Uterus (tissue), 2 donors: ENCODE measurements around the gene MT1B.

Experiments used
- POLR2A ChIP-seq, 2 donors: fragments of 450-650 bp; IDR thresholded peaks; one replicate each; pipeline ENCODE4 v1.6.1; 2016; ENCODE audit warnings: antibody characterized with exemption in 2 of 2, mild to moderate bottlenecking in 1 of 2, moderate library complexity in 1 of 2
- TF ChIP-seq, protein P1 (sequence below), 4 experiments: fragments of 200-600 bp in 2 of 4; fragments of 450-650 bp in 2 of 4; sonication (generic) in 2 of 4; IDR thresholded peaks; one replicate each; pipeline ENCODE4 v1.5.1; 2016 to 2019; ENCODE audit warnings: antibody characterized with exemption in 4 of 4, mild to moderate bottlenecking in 2 of 4, moderate library complexity in 1 of 4

GRCh38 chr16:56615353-56615752, 36.3 kb upstream of the MT1B start:
- TF ChIP-seq, protein P1, sequence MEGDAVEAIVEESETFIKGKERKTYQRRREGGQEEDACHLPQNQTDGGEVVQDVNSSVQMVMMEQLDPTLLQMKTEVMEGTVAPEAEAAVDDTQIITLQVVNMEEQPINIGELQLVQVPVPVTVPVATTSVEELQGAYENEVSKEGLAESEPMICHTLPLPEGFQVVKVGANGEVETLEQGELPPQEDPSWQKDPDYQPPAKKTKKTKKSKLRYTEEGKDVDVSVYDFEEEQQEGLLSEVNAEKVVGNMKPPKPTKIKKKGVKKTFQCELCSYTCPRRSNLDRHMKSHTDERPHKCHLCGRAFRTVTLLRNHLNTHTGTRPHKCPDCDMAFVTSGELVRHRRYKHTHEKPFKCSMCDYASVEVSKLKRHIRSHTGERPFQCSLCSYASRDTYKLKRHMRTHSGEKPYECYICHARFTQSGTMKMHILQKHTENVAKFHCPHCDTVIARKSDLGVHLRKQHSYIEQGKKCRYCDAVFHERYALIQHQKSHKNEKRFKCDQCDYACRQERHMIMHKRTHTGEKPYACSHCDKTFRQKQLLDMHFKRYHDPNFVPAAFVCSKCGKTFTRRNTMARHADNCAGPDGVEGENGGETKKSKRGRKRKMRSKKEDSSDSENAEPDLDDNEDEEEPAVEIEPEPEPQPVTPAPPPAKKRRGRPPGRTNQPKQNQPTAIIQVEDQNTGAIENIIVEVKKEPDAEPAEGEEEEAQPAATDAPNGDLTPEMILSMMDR (IDR thresholded peaks at IDR 0.05) = no peak
- no peak for TF ChIP-seq POLR2A (IDR thresholded peaks at IDR 0.05)
